ENCODE results near the gene OSBPL9. TPM values are rescaled to one million over a fixed set of nuclear protein-coding genes. Genes with fewer than 3 reads are reported as not detected.

Gene OSBPL9
- total and polyA plus RNA-seq, 4 experiments from 2014 or later, result 45.1 to 47.8 (median 46.1) TPM

- H3K4me1 Mint-ChIP-seq, result peaks cover 0 to 20% (median 6%) of the 10 kb centered on the region in 4 donors
- Histone ChIP-seq H3K36me3 (ENCODE audit: insufficient read depth, low read length) (no peaks in the 10 kb centered on the region), H3K4me3 (ENCODE audit: low read length in 2 of 2) (no peak overlapping the region), H3K27ac (ENCODE audit: low read depth, low read length) (no peak overlapping the region), H3K4me1 (ENCODE audit: insufficient read depth, low read length) (no peaks in the 10 kb centered on the region), H3K27me3 (ENCODE audit: insufficient read depth, low read length) (no peaks in the 10 kb centered on the region), H3K9me3 (ENCODE audit: control insufficient read depth in 1 of 2, low read length in 2 of 2) (no peaks in the 10 kb centered on the region)
- POLR2A ChIA-PET (ENCODE audit: partially characterized antibody), result no interaction called here
- DNase-seq, result no peak
- no peak overlapping the region for H3K27ac Mint-ChIP-seq
- no peaks in the 10 kb centered on the region for H3K9me3 Mint-ChIP-seq
- intact Hi-C loops (cut with micrococcal nuclease), result no loop called here
- peaks cover 8 to 13% of the 10 kb centered on the region in 2 donors for H3K36me3 Mint-ChIP-seq
- CTCF ChIA-PET (ENCODE audit: partially characterized antibody), result no interaction called here
- no peak overlapping the region for H3K4me3 Mint-ChIP-seq
- no peaks in the 10 kb centered on the region for H3K27me3 Mint-ChIP-seq
Observed at GRCh38 chr1:51664421-51665240, 47.7 kb downstream of the OSBPL9 start.

GRCh38 chr1:51666478-51666877 is 49.6 kb downstream of the OSBPL9 start:
- Histone ChIP-seq H3K36me3 (ENCODE audit: insufficient read depth, low read length) (no peaks in the 10 kb centered on the region), H3K27ac (ENCODE audit: low read depth, low read length) (no peak overlapping the region), H3K9me3 (ENCODE audit: control insufficient read depth in 1 of 2, low read length in 2 of 2) (no peaks in the 10 kb centered on the region), H3K27me3 (ENCODE audit: insufficient read depth, low read length) (no peaks in the 10 kb centered on the region), H3K4me3 (ENCODE audit: low read length in 2 of 2) (no peak overlapping the region), H3K4me1 (ENCODE audit: insufficient read depth, low read length) (no peaks in the 10 kb centered on the region)
- intact Hi-C loops (cut with micrococcal nuclease), result no loop called here
- H3K27me3 Mint-ChIP-seq, result no peaks in the 10 kb centered on the region
- peaks cover 6 to 13% of the 10 kb centered on the region in 2 donors for H3K36me3 Mint-ChIP-seq
- H3K27ac Mint-ChIP-seq, result no peak overlapping the region
- peaks cover 0 to 15% (median 6%) of the 10 kb centered on the region in 4 donors for H3K4me1 Mint-ChIP-seq
- no peaks in the 10 kb centered on the region for H3K9me3 Mint-ChIP-seq
- no peak for DNase-seq
- no peak overlapping the region for H3K4me3 Mint-ChIP-seq
- ChIA-PET CTCF (ENCODE audit: partially characterized antibody) (no interaction called here), POLR2A (ENCODE audit: partially characterized antibody) (no interaction called here)

GRCh38 chr1:51667561-51667960 is 50.7 kb downstream of the OSBPL9 start:
- ChIA-PET POLR2A (ENCODE audit: partially characterized antibody) (no interaction called here), CTCF (ENCODE audit: partially characterized antibody) (no interaction called here)
- no peak for DNase-seq
- H3K4me3 Mint-ChIP-seq, result no peak overlapping the region
- Histone ChIP-seq H3K27ac (ENCODE audit: low read depth, low read length) (no peak overlapping the region), H3K36me3 (ENCODE audit: insufficient read depth, low read length) (no peaks in the 10 kb centered on the region), H3K9me3 (ENCODE audit: control insufficient read depth in 1 of 2, low read length in 2 of 2) (no peaks in the 10 kb centered on the region), H3K27me3 (ENCODE audit: insufficient read depth, low read length) (no peaks in the 10 kb centered on the region), H3K4me1 (ENCODE audit: insufficient read depth, low read length) (no peaks in the 10 kb centered on the region), H3K4me3 (ENCODE audit: low read length in 2 of 2) (no peak overlapping the region)
- intact Hi-C loops (cut with micrococcal nuclease), result no loop called here
- H3K27me3 Mint-ChIP-seq, result no peaks in the 10 kb centered on the region
- H3K9me3 Mint-ChIP-seq, result no peaks in the 10 kb centered on the region
- peaks cover 0 to 6% (median 3%) of the 10 kb centered on the region in 4 donors for H3K4me1 Mint-ChIP-seq
- H3K27ac Mint-ChIP-seq, result no peak overlapping the region
- peaks cover 4 to 5% of the 10 kb centered on the region in 2 donors for H3K36me3 Mint-ChIP-seq

GRCh38 chr1:51669272-51669671 is 52.4 kb downstream of the OSBPL9 start:
- intact Hi-C loops (cut with micrococcal nuclease), result no loop called here

GRCh38 chr1:51669816-51670215 is 52.9 kb downstream of the OSBPL9 start:
- intact Hi-C loops (cut with micrococcal nuclease), result no loop called here
- CTCF ChIA-PET (ENCODE audit: partially characterized antibody), result no interaction called here
- H3K27me3 Mint-ChIP-seq, result no peaks in the 10 kb centered on the region
- no peak overlapping the region for H3K4me3 Mint-ChIP-seq
- Histone ChIP-seq H3K9me3 (ENCODE audit: control insufficient read depth in 1 of 2, low read length in 2 of 2) (no peaks in the 10 kb centered on the region), H3K27me3 (ENCODE audit: insufficient read depth, low read length) (no peaks in the 10 kb centered on the region), H3K27ac (ENCODE audit: low read depth, low read length) (no peak overlapping the region), H3K36me3 (ENCODE audit: insufficient read depth, low read length) (no peaks in the 10 kb centered on the region), H3K4me1 (ENCODE audit: insufficient read depth, low read length) (no peaks in the 10 kb centered on the region), H3K4me3 (ENCODE audit: low read length in 2 of 2) (no peak overlapping the region)
- no peak for DNase-seq
- no peak overlapping the region for H3K27ac Mint-ChIP-seq
- POLR2A ChIA-PET (ENCODE audit: partially characterized antibody), result no interaction called here
- H3K9me3 Mint-ChIP-seq, result no peaks in the 10 kb centered on the region
- peaks cover 0 to 7% (median 4%) of the 10 kb centered on the region in 4 donors for H3K4me1 Mint-ChIP-seq
- H3K36me3 Mint-ChIP-seq, result peaks cover 7 to 11% of the 10 kb centered on the region in 2 donors

More at GRCh38 chr1:51669272-51669671, 52.4 kb downstream of the OSBPL9 start:
- Mint-ChIP-seq H3K4me3 (no peak overlapping the region), H3K27me3 (no peaks in the 10 kb centered on the region), H3K9me3 (no peaks in the 10 kb centered on the region), H3K27ac (peak overlapping the region in 1 of 7 donors; percentile 17), H3K36me3 (peaks cover 6% of the 10 kb centered on the region in 2 donors), H3K4me1 (peaks cover 0 to 6% (median 4%) of the 10 kb centered on the region in 4 donors)
- CTCF ChIA-PET (ENCODE audit: partially characterized antibody), result no interaction called here
- H3K27ac ChIP-seq (ENCODE audit: low read depth, low read length), result no peak overlapping the region
- H3K9me3 ChIP-seq (ENCODE audit: control insufficient read depth in 1 of 2, low read length in 2 of 2), result no peaks in the 10 kb centered on the region
- H3K36me3 ChIP-seq (ENCODE audit: insufficient read depth, low read length), result no peaks in the 10 kb centered on the region
- no peaks in the 10 kb centered on the region for H3K27me3 ChIP-seq (ENCODE audit: insufficient read depth, low read length)
- POLR2A ChIA-PET (ENCODE audit: partially characterized antibody), result interaction anchor here (0.6 kb wide), 1 partner anchor 117 kb away, joined by 3 read pairs; no protein-coding TSS in a partner anchor
- H3K4me1 ChIP-seq (ENCODE audit: insufficient read depth, low read length), result no peaks in the 10 kb centered on the region
- no peak overlapping the region for H3K4me3 ChIP-seq (ENCODE audit: low read length in 2 of 2)
- DNase-seq, result no peak

GRCh38 chr1:51671527-51672325 is 54.8 kb downstream of the OSBPL9 start:
- no peaks in the 10 kb centered on the region for H3K36me3 ChIP-seq (ENCODE audit: insufficient read depth, low read length)
- ChIA-PET POLR2A (ENCODE audit: partially characterized antibody) (no interaction called here), CTCF (ENCODE audit: partially characterized antibody) (no interaction called here)
- no peaks in the 10 kb centered on the region for H3K27me3 ChIP-seq (ENCODE audit: insufficient read depth, low read length)
- no peak overlapping the region for H3K4me3 Mint-ChIP-seq
- no peak overlapping the region for H3K27ac ChIP-seq (ENCODE audit: low read depth, low read length)
- no peak overlapping the region for H3K27ac Mint-ChIP-seq
- H3K4me1 Mint-ChIP-seq, result peaks cover 0 to 9% (median 1%) of the 10 kb centered on the region in 4 donors
- H3K4me1 ChIP-seq (ENCODE audit: insufficient read depth, low read length), result no peaks in the 10 kb centered on the region
- H3K36me3 Mint-ChIP-seq, result peaks cover 5 to 8% of the 10 kb centered on the region in 2 donors
- H3K9me3 ChIP-seq (ENCODE audit: control insufficient read depth in 1 of 2, low read length in 2 of 2), result no peaks in the 10 kb centered on the region
- H3K27me3 Mint-ChIP-seq, result no peaks in the 10 kb centered on the region
- no peak for DNase-seq
- H3K4me3 ChIP-seq (ENCODE audit: low read length in 2 of 2), result no peak overlapping the region
- H3K9me3 Mint-ChIP-seq, result no peaks in the 10 kb centered on the region
- intact Hi-C loops (cut with micrococcal nuclease), result no loop called here

GRCh38 chr1:51673279-51673678 is 56.4 kb downstream of the OSBPL9 start:
- Histone ChIP-seq H3K4me1 (ENCODE audit: insufficient read depth, low read length) (no peaks in the 10 kb centered on the region), H3K4me3 (ENCODE audit: low read length in 2 of 2) (no peak overlapping the region), H3K36me3 (ENCODE audit: insufficient read depth, low read length) (no peaks in the 10 kb centered on the region), H3K27ac (ENCODE audit: low read depth, low read length) (no peak overlapping the region), H3K9me3 (ENCODE audit: control insufficient read depth in 1 of 2, low read length in 2 of 2) (no peaks in the 10 kb centered on the region), H3K27me3 (ENCODE audit: insufficient read depth, low read length) (no peaks in the 10 kb centered on the region)
- DNase-seq, result no peak
- POLR2A ChIA-PET (ENCODE audit: partially characterized antibody), result no interaction called here
- intact Hi-C loops (cut with micrococcal nuclease), result no loop called here
- CTCF ChIA-PET (ENCODE audit: partially characterized antibody), result no interaction called here
- Mint-ChIP-seq H3K27ac (no peak overlapping the region), H3K9me3 (no peaks in the 10 kb centered on the region), H3K36me3 (peaks cover 7% of the 10 kb centered on the region in 2 donors), H3K4me3 (no peak overlapping the region), H3K4me1 (peaks cover 0 to 9% (median 0%) of the 10 kb centered on the region in 4 donors), H3K27me3 (no peaks in the 10 kb centered on the region)

Data from CD4-positive, alpha-beta memory T cell (primary cell).